Endodermal cell (in vitro differentiated cells): ENCODE measurements around the gene TMEM31. TPM values are rescaled to one million over a fixed set of nuclear protein-coding genes. Genes with fewer than 3 reads are reported as not detected.
A peak's percentile ranks its signal among the peaks of the same experiment; 100 is the strongest.

Source experiments
- DNase-seq: peaks from one replicate; pipeline ENCODE4 v3.0.0-alpha.2; 2017
- H3K27ac ChIP-seq: 2 replicates; pipeline ENCODE4 v1.5.1; 2013; ENCODE audit warnings: mild to moderate bottlenecking, low read depth, low read length, moderate library complexity
- H3K27me3 ChIP-seq: 2 replicates; pipeline ENCODE4 v1.6.1; 2013; ENCODE audit warnings: mild to moderate bottlenecking, low read length, moderate library complexity; ENCODE audit not compliant: insufficient read depth, control insufficient read depth, poor library complexity, severe bottlenecking
- H3K36me3 ChIP-seq: 2 replicates; pipeline ENCODE4 v1.7.0; 2013; ENCODE audit warnings: mild to moderate bottlenecking, low read length, moderate library complexity; ENCODE audit not compliant: control insufficient read depth, insufficient read depth
- H3K4me1 ChIP-seq: one replicate; pipeline ENCODE4 v1.7.0; 2013; ENCODE audit warnings: low read length; ENCODE audit not compliant: control insufficient read depth, insufficient read depth
- H3K4me3 ChIP-seq: 2 replicates; pipeline ENCODE4 v1.5.1; 2013; ENCODE audit warnings: mild to moderate bottlenecking, low read length, moderate library complexity
- H3K9ac ChIP-seq: 2 replicates; pipeline ENCODE4 v1.6.1; 2013; ENCODE audit warnings: mild to moderate bottlenecking, low read length, moderate library complexity; ENCODE audit not compliant: poor library complexity, severe bottlenecking; ENCODE audit errors: extremely low read depth
- H3K9me3 ChIP-seq: 2 replicates; pipeline ENCODE4 v1.6.1; 2013; ENCODE audit warnings: mild to moderate bottlenecking, low read length, moderate library complexity; ENCODE audit not compliant: control insufficient read depth
- H3K27ac Mint-ChIP-seq: 2 replicates; pipeline ENCODE4 v1.8.0; 2020; ENCODE audit warnings: mixed read lengths
- H3K27me3 Mint-ChIP-seq: 2 replicates; pipeline ENCODE4 v1.8.0; 2021; ENCODE audit warnings: mild to moderate bottlenecking, mixed read lengths; ENCODE audit not compliant: insufficient read depth
- H3K36me3 Mint-ChIP-seq: 2 replicates; pipeline ENCODE4 v1.8.0; 2020; ENCODE audit warnings: low read depth, mixed read lengths
- H3K4me1 Mint-ChIP-seq: 2 replicates; pipeline ENCODE4 v1.8.0; 2020; ENCODE audit warnings: mixed read lengths
- H3K4me3 Mint-ChIP-seq: 2 replicates; pipeline ENCODE4 v1.8.0; 2020; ENCODE audit warnings: mild to moderate bottlenecking, moderate library complexity, mixed read lengths
- H3K9me3 Mint-ChIP-seq: 2 replicates; pipeline ENCODE4 v1.8.0; 2020; ENCODE audit warnings: mild to moderate bottlenecking, mixed read lengths
- WGBS, 2 experiments: methylation state at CpG; one replicate each; pipeline versions ENCODE4 v1.1.5 to v1.1.7; 2013; ENCODE audit warnings: missing lambda C conversion rate in 2 of 2, mixed read lengths in 1 of 2; ENCODE audit not compliant: insufficient coverage in 1 of 2, insufficient read length in 1 of 2; 5-methylcytosine and 5-hydroxymethylcytosine counted together
- total RNA-seq, 2 donors: library from RNA; stranded (reverse); fragmentation: NEBNext Ultra II Directional in 1 of 2; extraction: Animal tissue kit (Norgen Biotek cat#: 25700) in 1 of 2; gene quantifications; 2 replicates in 1 of 2; 3 replicates in 1 of 2; pipeline ENCODE4 v1.2.1, GENCODE V29; 2021
- TF ChIP-seq, protein P1 (sequence below): fragments of 200-600 bp; sonication (generic); conservative IDR thresholded peaks from 2 replicates; pipeline ENCODE4 v1.5.0; 2021; ENCODE audit warnings: antibody characterized with exemption, mild to moderate bottlenecking

The TMEM31 gene
- total RNA-seq, 2 donors from 2014 or later = 1.00 TPM; not detected in 1

DNA sequence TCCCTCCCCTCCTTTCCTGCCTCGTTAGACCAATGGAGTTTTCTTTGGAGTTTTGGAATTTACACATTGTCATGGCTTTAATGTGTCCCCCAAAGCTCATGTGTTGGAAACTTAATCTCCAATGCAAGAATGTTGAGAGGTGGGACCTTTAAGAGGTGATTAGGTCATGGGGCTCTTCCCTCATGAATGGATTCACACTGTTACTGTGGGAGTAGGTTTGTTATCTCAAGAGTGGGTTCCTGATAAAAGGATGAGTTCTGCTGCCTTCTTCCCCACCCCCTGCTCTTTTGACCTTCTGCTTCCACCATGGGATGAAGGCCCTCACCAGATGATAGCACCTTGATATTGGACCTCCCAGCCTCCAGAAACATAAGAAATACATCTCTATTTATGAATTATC is 41.0 kb upstream of the TMEM31 start:
- Histone ChIP-seq H3K9me3 (no peaks in the 10 kb centered on the region), H3K9ac (no peak overlapping the region), H3K36me3 (no peaks in the 10 kb centered on the region), H3K4me1 (no peaks in the 10 kb centered on the region), H3K27me3 (no peaks in the 10 kb centered on the region), H3K27ac (no peak overlapping the region), H3K4me3 (no peak overlapping the region)
- TF ChIP-seq, protein P1, sequence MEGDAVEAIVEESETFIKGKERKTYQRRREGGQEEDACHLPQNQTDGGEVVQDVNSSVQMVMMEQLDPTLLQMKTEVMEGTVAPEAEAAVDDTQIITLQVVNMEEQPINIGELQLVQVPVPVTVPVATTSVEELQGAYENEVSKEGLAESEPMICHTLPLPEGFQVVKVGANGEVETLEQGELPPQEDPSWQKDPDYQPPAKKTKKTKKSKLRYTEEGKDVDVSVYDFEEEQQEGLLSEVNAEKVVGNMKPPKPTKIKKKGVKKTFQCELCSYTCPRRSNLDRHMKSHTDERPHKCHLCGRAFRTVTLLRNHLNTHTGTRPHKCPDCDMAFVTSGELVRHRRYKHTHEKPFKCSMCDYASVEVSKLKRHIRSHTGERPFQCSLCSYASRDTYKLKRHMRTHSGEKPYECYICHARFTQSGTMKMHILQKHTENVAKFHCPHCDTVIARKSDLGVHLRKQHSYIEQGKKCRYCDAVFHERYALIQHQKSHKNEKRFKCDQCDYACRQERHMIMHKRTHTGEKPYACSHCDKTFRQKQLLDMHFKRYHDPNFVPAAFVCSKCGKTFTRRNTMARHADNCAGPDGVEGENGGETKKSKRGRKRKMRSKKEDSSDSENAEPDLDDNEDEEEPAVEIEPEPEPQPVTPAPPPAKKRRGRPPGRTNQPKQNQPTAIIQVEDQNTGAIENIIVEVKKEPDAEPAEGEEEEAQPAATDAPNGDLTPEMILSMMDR = no peak
- no peak overlapping the region for H3K4me3 Mint-ChIP-seq
- peaks cover 18% of the 10 kb centered on the region for H3K27me3 Mint-ChIP-seq
- no peaks in the 10 kb centered on the region for H3K36me3 Mint-ChIP-seq
- peak overlapping the region; percentile 52 for H3K27ac Mint-ChIP-seq
- DNase-seq = no peak
- peaks cover 9% of the 10 kb centered on the region for H3K4me1 Mint-ChIP-seq
- H3K9me3 Mint-ChIP-seq = peaks cover 7% of the 10 kb centered on the region
- WGBS, 2 experiments = 20% methylated on average over 1 of the region's 1 CpG; no CpG with 5 or more reads in 1 of the 2 experiments

GRCh38 chrX:103674531-103675454 is 35.9 kb upstream of the TMEM31 start:
- Histone ChIP-seq H3K9me3 (no peaks in the 10 kb centered on the region), H3K27ac (no peak overlapping the region), H3K27me3 (no peaks in the 10 kb centered on the region), H3K36me3 (peaks cover 37% of the 10 kb centered on the region), H3K4me1 (no peaks in the 10 kb centered on the region), H3K4me3 (no peak overlapping the region), H3K9ac (no peak overlapping the region)
- Mint-ChIP-seq H3K4me1 (peaks cover 25% of the 10 kb centered on the region), H3K36me3 (peaks cover 41% of the 10 kb centered on the region), H3K27ac (peak overlapping the region; percentile 63), H3K9me3 (peaks cover 6% of the 10 kb centered on the region), H3K4me3 (no peak overlapping the region), H3K27me3 (peaks cover 4% of the 10 kb centered on the region)
- peak; percentile 53 for DNase-seq
- TF ChIP-seq, protein P1 = peak; percentile 60
- WGBS, 2 experiments = 74 to 81% methylated on average over 2 to 7 of the region's 8 CpGs

GRCh38 chrX:103678199-103678993 is 32.3 kb upstream of the TMEM31 start:
- Histone ChIP-seq H3K4me3 (no peak overlapping the region), H3K36me3 (peaks cover 68% of the 10 kb centered on the region), H3K4me1 (no peaks in the 10 kb centered on the region), H3K9me3 (no peaks in the 10 kb centered on the region), H3K27ac (no peak overlapping the region), H3K27me3 (no peaks in the 10 kb centered on the region), H3K9ac (no peak overlapping the region)
- Mint-ChIP-seq H3K36me3 (peaks cover 60% of the 10 kb centered on the region), H3K4me1 (peaks cover 27% of the 10 kb centered on the region), H3K27me3 (no peaks in the 10 kb centered on the region), H3K27ac (no peak overlapping the region), H3K9me3 (peaks cover 2% of the 10 kb centered on the region), H3K4me3 (no peak overlapping the region)
- DNase-seq = no peak
- 93 to 100% methylated on average over 1 to 5 of the region's 5 CpGs for WGBS, 2 experiments
- TF ChIP-seq, protein P1 = no peak
